ENCODE measurements around the gene GPLD1. TPM values are rescaled to one million over a fixed set of nuclear protein-coding genes. Genes with fewer than 3 reads are reported as not detected.

Gene GPLD1
- total and polyA plus RNA-seq, 9 of the 15 experiments (the other 6 are each of a cell fraction or from before 2014, with no cell fraction given) = 0.11 to 1.3 (median 0.82) TPM

DNA sequence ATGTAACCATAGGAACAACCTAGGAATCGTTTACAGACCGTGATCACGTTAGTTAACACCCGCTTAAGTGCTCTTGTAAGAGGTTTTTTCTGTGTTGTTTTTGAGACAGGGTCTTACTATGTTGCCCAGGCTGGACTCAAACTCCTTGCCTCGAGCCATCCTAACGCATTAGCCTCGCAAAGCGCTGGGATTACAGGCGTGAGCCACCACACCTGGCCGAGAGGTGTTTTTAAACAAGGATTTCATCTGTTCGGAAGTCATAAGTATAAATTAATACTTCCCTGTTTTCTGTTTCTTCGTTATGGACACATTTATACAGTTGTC lies 85.9 kb downstream of the GPLD1 start (continued):
- TF ChIP-seq CHD2 (IDR thresholded peaks at IDR 0.05; ENCODE audit: low read depth, low read length) (no peak), PHF20 (IDR thresholded peaks at IDR 0.05; ENCODE audit: partially characterized antibody) (no peak), MCM3 (IDR thresholded peaks at IDR 0.05) (no peak), BACH1 (tag; IDR thresholded peaks at IDR 0.05) (no peak), HEY1 (CRISPR knock-in tag; IDR thresholded peaks at IDR 0.05; ENCODE audit: borderline replicate concordance) (no peak), CEBPG (CRISPR knock-in tag; IDR thresholded peaks at IDR 0.05) (no peak), CEBPG (tag; conservative IDR thresholded peaks at IDR 0.05 in 1 of 2, IDR thresholded peaks at IDR 0.05 in 1 of 2) (0 out of 4 replicates have a peak, but pooled peaks of 1 of the 2 experiments have one; percentile 2), ZNF75A (CRISPR knock-in tag; IDR thresholded peaks at IDR 0.05) (no peak), MAFG (tag; conservative IDR thresholded peaks at IDR 0.05) (no peak), DNMT1 (IDR thresholded peaks at IDR 0.05) (peak; percentile 42; the same call in 1 of the 2 replicates), NELFE (IDR thresholded peaks at IDR 0.05; ENCODE audit: insufficient read depth, insufficient read length) (no peak), MTA2 (IDR thresholded peaks at IDR 0.05; ENCODE audit: low read depth) (no peak), MYBL2 (IDR thresholded peaks at IDR 0.05; ENCODE audit: low read depth) (no peak), MYBL2 (CRISPR knock-in tag; IDR thresholded peaks at IDR 0.05; ENCODE audit: borderline replicate concordance) (no peak), RAD51 (IDR thresholded peaks at IDR 0.05; ENCODE audit: borderline replicate concordance, low read depth) (no peak), ZFX (CRISPR knock-in tag; IDR thresholded peaks at IDR 0.05) (peak; percentile 9; the same call in 1 of the 2 replicates), ARID4B (CRISPR knock-in tag; IDR thresholded peaks at IDR 0.05) (no peak)
- TF ChIP-seq, protein P1, sequence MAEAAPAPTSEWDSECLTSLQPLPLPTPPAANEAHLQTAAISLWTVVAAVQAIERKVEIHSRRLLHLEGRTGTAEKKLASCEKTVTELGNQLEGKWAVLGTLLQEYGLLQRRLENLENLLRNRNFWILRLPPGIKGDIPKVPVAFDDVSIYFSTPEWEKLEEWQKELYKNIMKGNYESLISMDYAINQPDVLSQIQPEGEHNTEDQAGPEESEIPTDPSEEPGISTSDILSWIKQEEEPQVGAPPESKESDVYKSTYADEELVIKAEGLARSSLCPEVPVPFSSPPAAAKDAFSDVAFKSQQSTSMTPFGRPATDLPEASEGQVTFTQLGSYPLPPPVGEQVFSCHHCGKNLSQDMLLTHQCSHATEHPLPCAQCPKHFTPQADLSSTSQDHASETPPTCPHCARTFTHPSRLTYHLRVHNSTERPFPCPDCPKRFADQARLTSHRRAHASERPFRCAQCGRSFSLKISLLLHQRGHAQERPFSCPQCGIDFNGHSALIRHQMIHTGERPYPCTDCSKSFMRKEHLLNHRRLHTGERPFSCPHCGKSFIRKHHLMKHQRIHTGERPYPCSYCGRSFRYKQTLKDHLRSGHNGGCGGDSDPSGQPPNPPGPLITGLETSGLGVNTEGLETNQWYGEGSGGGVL (CRISPR knock-in tag; IDR thresholded peaks at IDR 0.05) = no peak
- TF ChIP-seq, protein P2, sequence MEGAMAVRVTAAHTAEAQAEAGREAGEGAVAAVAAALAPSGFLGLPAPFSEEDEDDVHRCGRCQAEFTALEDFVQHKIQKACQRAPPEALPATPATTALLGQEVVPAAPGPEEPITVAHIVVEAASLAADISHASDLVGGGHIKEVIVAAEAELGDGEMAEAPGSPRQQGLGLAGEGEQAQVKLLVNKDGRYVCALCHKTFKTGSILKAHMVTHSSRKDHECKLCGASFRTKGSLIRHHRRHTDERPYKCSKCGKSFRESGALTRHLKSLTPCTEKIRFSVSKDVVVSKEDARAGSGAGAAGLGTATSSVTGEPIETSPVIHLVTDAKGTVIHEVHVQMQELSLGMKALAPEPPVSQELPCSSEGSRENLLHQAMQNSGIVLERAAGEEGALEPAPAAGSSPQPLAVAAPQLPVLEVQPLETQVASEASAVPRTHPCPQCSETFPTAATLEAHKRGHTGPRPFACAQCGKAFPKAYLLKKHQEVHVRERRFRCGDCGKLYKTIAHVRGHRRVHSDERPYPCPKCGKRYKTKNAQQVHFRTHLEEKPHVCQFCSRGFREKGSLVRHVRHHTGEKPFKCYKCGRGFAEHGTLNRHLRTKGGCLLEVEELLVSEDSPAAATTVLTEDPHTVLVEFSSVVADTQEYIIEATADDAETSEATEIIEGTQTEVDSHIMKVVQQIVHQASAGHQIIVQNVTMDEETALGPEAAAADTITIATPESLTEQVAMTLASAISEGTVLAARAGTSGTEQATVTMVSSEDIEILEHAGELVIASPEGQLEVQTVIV (CRISPR knock-in tag; IDR thresholded peaks at IDR 0.05; ENCODE audit: borderline replicate concordance) = no peak
